GM12864 (cell line): ENCODE measurements around the gene PMM1.

ENCODE experiments used
- DNase-seq: peaks from one replicate; pipeline ENCODE4 v3.0.0-alpha.2; 2011; ENCODE audit warnings: low read depth
- H3K4me3 ChIP-seq: 2 replicates; pipeline ENCODE4 v1.5.1; 2011; ENCODE audit warnings: mild to moderate bottlenecking, low read depth, low read length, control low read depth
- CTCF ChIP-seq: IDR thresholded peaks from 2 replicates; pipeline ENCODE4 v1.5.1; 2011; ENCODE audit warnings: low read depth, mild to moderate bottlenecking, moderate library complexity, low read length, control low read depth, inconsistent platforms; ENCODE audit errors: missing control alignments

The PMM1 gene

DNA sequence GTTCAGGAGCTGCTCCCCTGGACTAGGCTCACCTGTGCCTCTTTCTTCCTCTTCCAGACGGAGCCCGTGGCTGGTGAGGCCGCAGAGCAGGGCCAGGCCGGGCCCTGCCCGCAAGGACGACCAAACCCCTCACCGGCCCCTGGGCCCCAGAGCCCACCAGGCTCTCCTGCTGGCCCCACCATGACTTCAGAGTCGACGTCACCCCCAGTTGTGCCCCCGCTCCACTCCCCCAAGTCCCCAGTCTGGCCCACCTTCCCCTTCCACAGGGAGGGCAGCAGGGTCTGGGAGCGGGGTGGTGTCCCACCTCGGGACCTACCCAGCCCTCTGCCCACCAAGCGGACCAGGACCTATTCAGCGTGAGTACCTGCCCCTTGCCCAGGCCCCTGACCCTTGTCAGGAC is 17.9 kb downstream of the PMM1 start:
- TF ChIP-seq CTCF, result no peak
- DNase-seq, result no peak
- H3K4me3 ChIP-seq, result no peak overlapping the region

- no peak overlapping the region for H3K4me3 ChIP-seq
- no peak for DNase-seq
- no peak for TF ChIP-seq CTCF
Observed at GRCh38 chr22:41570221-41570620, 19.4 kb downstream of the PMM1 start.

DNA sequence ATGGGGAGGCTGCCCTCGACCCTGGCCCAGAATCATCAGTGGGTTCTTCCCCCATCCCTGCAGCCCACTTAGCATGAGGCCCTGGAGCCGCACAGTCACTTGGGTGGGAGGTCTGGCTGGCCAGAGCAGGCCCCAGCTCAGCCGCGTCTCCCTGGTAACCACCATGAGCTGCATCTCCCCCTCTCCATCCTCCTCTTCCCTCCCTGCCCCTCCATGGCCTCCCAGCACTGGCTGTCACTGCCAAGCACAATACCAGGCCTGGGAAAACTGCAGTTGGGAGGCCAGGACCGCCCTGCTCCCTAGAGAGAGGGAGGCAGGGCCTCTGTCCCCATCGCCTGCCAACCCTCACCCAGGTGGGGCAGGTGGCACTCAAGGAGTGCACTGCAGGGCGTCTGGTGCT is 20.8 kb downstream of the PMM1 start:
- DNase-seq, result no peak
- no peak overlapping the region for H3K4me3 ChIP-seq
- no peak for TF ChIP-seq CTCF

DNA sequence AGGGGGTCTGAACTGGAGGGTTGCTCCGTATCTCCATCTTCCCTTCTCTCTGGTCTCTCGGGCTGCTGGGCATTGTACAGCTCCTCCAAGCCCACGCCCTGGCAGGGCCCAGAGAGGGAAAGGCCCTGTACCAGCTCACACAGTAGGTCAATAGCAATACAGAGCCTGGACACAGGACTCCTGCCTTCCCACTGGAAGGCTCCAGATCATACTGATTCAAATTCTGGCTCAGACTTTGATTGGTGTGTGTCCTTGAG is 22.2 kb downstream of the PMM1 start:
- no peak overlapping the region for H3K4me3 ChIP-seq
- no peak for TF ChIP-seq CTCF
- DNase-seq, result no peak

GRCh38 chr22:41565403-41566054 is 24.1 kb downstream of the PMM1 start:
- H3K4me3 ChIP-seq, result no peak overlapping the region
- no peak for DNase-seq
- TF ChIP-seq CTCF, result no peak

DNA sequence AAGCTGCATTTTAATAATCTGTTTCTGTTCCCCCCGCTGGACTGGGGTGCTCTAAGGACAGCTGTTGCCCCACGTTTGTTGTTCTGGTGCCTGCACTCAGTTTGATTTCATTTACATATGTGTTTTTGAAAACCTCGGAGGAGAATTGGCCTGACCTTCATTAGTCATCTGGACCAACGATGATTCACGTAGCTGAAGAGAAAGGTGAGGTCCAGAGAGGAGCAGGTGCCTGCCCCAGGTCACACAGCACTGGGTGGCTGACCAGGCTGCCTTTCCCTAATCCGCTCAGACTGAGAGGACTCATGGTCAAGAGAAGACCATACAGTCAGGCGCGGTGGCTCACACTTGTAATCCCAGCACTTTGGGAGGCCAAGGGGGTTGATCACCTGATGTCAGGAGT is 25.1 kb downstream of the PMM1 start:
- DNase-seq, result no peak
- H3K4me3 ChIP-seq, result no peak overlapping the region
- no peak for TF ChIP-seq CTCF

- no peak for DNase-seq
- H3K4me3 ChIP-seq, result no peak overlapping the region
- no peak for TF ChIP-seq CTCF
Observed at GRCh38 chr22:41563051-41563711, 26.5 kb downstream of the PMM1 start.
